AG20443 (cell line): ENCODE measurements around the gene TMEM204.

Experiments
- DNase-seq: peaks from one replicate; pipeline ENCODE4 v3.0.0; 2012; ENCODE audit warnings: low spot score, mixed read lengths

TMEM204 gene

DNA sequence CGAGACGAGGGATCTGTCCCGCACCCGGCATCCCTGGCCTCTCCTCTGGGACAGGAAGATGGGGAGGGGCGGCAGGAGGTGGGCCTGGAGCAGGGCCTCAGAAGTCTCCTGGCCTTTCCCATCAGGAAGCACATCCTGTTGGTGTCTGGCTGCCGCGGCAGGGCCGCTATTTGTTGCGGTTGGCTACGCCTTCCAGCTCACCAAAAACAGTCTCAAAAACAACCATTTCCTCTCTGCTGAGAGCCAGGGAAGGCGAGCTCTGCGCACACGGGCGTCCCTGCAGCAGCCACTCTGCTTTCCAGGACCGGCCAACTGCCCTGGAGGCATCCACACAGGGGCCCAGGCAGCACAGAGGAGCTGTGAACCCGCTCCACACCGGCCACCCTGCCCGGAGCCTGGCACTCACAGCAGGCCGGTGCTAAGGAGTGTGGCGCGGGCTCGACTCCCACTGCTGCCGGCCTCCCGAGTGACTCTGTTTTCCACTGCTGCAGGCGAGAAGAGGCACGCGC, at the start of gene TMEM204:
TMEM204 (plus strand) TSS at position 224 of the 509 bp plus-strand sequence. CDS start 610 bp downstream, outside the sequence.
- DNase-seq: peak; percentile 87

GRCh38 chr16:1485847-1486496, 47.5 kb upstream of the TMEM204 start:
- no peak for DNase-seq

DNA sequence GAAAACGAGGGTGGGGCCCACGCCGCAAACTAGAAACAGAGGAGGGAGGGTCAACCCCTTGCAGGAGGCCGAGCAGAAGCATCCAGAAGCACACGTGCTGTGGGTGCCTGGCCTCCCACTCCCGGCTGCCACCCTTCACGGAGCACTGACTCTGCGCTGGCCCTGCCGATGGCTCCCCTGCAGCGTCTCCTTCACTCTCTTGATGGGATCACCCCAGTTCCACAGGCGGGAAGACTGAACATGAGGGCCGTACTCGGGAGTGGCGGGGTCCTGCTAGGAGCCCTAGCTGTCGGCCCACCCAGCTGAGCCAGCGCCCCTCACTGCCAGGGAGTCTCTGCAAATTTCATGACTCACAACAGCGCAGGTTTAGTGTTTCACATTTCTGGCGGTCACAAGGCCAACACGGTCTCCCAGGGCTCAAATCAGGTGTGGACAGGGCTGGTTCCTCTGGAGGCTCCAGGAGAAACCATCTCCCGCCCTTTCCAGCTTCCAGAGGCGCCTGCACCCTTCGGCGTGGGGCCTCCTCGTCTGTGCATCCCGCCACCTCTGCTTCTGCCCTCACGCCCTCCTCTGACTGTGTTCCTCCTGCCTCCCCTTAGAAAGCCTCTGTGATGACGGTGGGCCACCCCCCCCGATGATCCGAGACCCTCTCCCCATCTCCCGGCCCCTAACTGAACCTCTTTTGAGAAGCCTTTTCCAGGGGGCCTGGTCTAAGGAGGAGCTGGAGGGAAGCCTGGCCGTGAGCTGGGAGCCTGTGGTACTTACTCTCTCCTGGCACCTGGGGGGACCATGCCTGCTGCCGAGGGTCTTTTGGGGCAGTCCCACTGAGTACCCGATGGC, 46.7 kb upstream of the TMEM204 start:
- no peak for DNase-seq

GRCh38 chr16:1487395-1488053, 45.9 kb upstream of the TMEM204 start:
- DNase-seq: no peak

DNA sequence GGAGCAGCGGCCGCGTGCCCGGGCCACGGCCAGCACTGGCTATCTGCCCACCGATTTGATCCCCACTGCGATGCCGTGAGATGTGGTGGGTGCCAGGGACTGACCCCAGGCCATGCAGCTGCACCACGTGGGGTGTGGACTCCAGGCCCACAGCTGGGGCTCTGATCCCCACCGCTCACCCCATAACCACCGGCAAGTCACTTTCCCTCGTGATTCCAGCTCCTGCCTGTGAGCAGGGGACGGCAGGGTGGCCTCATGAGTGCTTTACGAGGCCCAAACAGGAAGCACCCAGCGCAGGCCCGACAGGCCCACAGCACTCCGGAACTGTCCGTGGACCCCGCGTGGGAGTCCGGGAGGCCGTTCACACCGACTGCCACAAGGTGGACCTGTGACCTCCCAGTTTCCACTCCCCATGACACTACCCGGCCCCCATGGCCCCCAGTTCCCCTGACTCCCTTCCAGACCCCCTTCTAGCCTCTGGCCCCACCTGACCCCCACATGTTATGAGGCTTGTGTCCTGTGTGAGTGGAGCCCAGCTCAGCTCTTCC, 45.3 kb upstream of the TMEM204 start:
- no peak for DNase-seq

- DNase-seq: no peak
Observed at GRCh38 chr16:1488619-1489018, 44.8 kb upstream of the TMEM204 start, which contains the start of gene PTX4. Gene PTX4 (minus strand): TSS chr16:1488944. CDS start chr16:1488909, 35 bp downstream.

DNA sequence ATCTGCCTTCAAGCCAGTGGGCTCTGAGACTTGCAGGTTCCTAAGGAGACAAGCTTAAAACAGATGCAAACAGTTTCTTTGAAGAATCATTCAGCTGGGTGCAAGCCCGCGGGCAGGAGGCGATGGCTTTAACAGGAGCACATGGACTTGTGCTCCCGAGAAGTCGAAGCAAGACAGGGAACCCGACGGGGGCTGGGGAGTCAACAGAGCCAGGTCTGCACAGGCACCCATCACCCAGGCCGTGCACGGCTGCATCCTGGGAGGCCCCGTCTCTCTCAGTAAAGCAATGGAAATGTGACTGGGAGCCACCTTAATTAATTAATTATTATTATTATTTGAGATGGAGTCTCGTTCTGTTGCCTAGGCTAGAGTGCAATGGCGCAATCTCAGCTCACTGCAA, 44.4 kb upstream of the TMEM204 start:
- DNase-seq: no peak

- DNase-seq: no peak
Observed at GRCh38 chr16:1491327-1491726, 42.1 kb upstream of the TMEM204 start.

GRCh38 chr16:1492082-1492922, 41.2 kb upstream of the TMEM204 start:
- no peak for DNase-seq

DNA sequence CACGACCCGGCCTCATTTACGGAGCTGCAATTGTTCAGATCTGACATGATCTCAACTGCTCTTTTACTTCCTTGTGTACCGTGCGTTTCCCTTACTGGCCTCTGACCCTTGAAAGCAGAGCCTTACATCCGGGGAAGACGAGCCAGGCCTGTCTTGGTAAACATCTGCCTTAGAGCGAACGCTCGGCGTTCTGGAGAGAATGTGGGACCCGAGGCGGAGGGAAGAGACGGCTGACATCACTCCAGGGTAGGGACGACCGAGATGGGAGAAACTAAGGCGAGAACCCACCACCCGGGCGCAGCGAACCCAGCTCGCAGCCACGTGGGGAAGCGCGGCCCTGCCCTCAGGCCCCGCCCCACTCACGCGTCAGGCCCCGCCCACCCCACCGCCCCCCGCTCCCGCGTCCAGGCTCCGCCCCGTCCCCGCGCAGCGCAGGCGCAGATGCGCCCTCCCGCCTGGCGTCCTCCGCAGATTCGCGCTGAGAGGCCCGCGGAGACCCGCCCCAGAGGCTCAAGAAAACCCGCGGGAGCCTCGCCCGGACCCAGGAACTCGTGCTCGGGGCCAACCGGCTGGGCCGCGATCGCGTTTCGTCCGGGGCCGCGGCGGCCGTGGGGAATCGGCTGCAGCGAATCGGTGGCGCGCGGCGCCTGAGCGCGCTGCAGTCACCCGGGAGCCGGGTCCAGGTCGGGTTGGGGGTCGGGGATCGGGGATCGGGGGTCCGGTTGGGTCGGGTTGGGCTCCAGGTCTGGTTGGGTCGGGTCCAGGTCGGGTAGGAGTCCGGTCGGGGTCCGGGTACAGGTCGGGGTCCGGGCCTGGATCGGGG, 40.3 kb upstream of the TMEM204 start, which contains the start of gene TELO2:
TELO2 (plus strand) TSS at position 438 of the 823 bp plus-strand sequence. CDS start 922 bp downstream, outside the sequence.
- peak; percentile 100 for DNase-seq

- DNase-seq: peak; percentile 46
Observed at GRCh38 chr16:1493746-1494094, 39.7 kb upstream of the TMEM204 start.

- peak; percentile 93 for DNase-seq
Observed at GRCh38 chr16:1494129-1494640, 39.3 kb upstream of the TMEM204 start.

- DNase-seq: no peak
Observed at GRCh38 chr16:1494711-1495110, 38.8 kb upstream of the TMEM204 start.

DNA sequence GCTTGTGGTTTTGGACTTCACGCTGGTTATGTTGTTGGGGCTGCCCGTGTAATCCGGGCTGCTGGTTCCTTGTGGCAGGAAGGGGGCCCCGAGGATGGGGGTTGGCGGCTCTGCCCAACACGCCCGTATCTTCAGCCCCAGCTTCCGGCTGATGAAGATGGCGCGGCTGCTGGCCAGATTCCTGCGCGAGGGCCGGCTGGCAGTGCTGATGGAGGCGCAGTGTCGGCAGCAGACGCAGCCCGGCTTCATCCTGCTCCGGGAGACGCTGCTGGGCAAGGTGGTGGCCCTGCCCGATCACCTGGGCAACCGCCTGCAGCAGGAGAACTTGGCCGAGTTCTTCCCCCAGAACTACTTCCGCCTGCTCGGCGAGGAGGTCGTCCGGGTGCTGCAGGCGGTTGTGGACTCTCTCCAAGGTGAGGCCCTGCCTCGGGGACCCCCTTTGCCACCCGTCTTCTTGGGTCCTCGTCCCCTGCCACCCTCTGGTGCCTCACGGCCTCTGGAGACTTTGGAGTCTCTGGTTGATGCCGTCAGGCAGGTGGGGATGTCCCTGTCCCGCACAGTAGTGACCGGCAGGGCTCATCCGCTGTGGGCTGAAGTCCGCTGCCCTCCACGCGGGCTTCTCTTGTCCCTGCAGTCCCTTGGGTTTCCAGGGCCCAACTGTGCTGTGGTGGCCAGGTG, 38.1 kb upstream of the TMEM204 start:
- DNase-seq: no peak

GRCh38 chr16:1495889-1496262, 37.6 kb upstream of the TMEM204 start:
- DNase-seq: no peak

- no peak for DNase-seq
Observed at GRCh38 chr16:1496464-1496863, 37.0 kb upstream of the TMEM204 start.

GRCh38 chr16:1497014-1497598, 36.4 kb upstream of the TMEM204 start:
- no peak for DNase-seq

- no peak for DNase-seq
Observed at GRCh38 chr16:1498899-1499676, 34.4 kb upstream of the TMEM204 start.
